GM12864 (cell line): ENCODE data around the gene SNX27.
A peak's percentile ranks its signal among the peaks of the same experiment; 100 is the strongest.

Source experiments
- DNase-seq: peaks from one replicate; pipeline ENCODE4 v3.0.0-alpha.2; 2011; ENCODE audit warnings: low read depth
- H3K4me3 ChIP-seq: 2 replicates; pipeline ENCODE4 v1.5.1; 2011; ENCODE audit warnings: mild to moderate bottlenecking, low read depth, low read length, control low read depth
- CTCF ChIP-seq: IDR thresholded peaks from 2 replicates; pipeline ENCODE4 v1.5.1; 2011; ENCODE audit warnings: low read depth, mild to moderate bottlenecking, moderate library complexity, low read length, control low read depth, inconsistent platforms; ENCODE audit errors: missing control alignments

Gene SNX27

GRCh38 chr1:151619489-151620093, 7.7 kb downstream of the SNX27 start:
- no peak for DNase-seq
- H3K4me3 ChIP-seq: no peak overlapping the region
- TF ChIP-seq CTCF: no peak

- no peak for TF ChIP-seq CTCF
- no peak for DNase-seq
- no peak overlapping the region for H3K4me3 ChIP-seq
Measured at GRCh38 chr1:151620286-151620685, 8.4 kb downstream of the SNX27 start.

GRCh38 chr1:151621351-151621750, 9.5 kb downstream of the SNX27 start:
- no peak for TF ChIP-seq CTCF

GRCh38 chr1:151624783-151625182, 12.9 kb downstream of the SNX27 start:
- no peak for TF ChIP-seq CTCF
- no peak overlapping the region for H3K4me3 ChIP-seq
- DNase-seq: no peak

More at GRCh38 chr1:151621351-151621750, 9.5 kb downstream of the SNX27 start:
- no peak overlapping the region for H3K4me3 ChIP-seq
- DNase-seq: no peak

- no peak for TF ChIP-seq CTCF
- no peak overlapping the region for H3K4me3 ChIP-seq
- no peak for DNase-seq
Measured at GRCh38 chr1:151626740-151627334, 15.0 kb downstream of the SNX27 start.

- no peak for TF ChIP-seq CTCF
- no peak for DNase-seq
- no peak overlapping the region for H3K4me3 ChIP-seq
Measured at GRCh38 chr1:151629278-151629677, 17.4 kb downstream of the SNX27 start.

- TF ChIP-seq CTCF: no peak
- DNase-seq: peak; percentile 37
- H3K4me3 ChIP-seq: no peak overlapping the region
Measured at GRCh38 chr1:151635479-151636072, 23.7 kb downstream of the SNX27 start.
